ENCODE measurements around the gene CD28.
"Not testable (repeated sequence)": the region's sequence is repeated elsewhere in the genome, so short reads cannot be mapped to it uniquely, and the experiment has no call there.

CD28 gene

GRCh38 chr2:203751685-203752271, 45.3 kb downstream of the CD28 start:
- no peak for DNase-seq

- DNase-seq, result no peak
Observed at GRCh38 chr2:203756161-203756560, 49.7 kb downstream of the CD28 start.

GRCh38 chr2:203758841-203759689, 52.6 kb downstream of the CD28 start:
- no peak for DNase-seq

- no peak for DNase-seq
Observed at GRCh38 chr2:203759690-203760365, 53.4 kb downstream of the CD28 start.

- no peak for DNase-seq
Observed at GRCh38 chr2:203761121-203761520, 54.7 kb downstream of the CD28 start.

- no peak for DNase-seq
Observed at GRCh38 chr2:203763241-203763937, 57.0 kb downstream of the CD28 start.

GRCh38 chr2:203763938-203764664, 57.7 kb downstream of the CD28 start:
- no peak for DNase-seq

GRCh38 chr2:203772456-203773165, 66.2 kb downstream of the CD28 start:
- no peak for DNase-seq

GRCh38 chr2:203774760-203775159, 68.3 kb downstream of the CD28 start:
- DNase-seq, result no peak

GRCh38 chr2:203775684-203776083, 69.2 kb downstream of the CD28 start:
- DNase-seq, result no peak

- no peak for DNase-seq
Observed at GRCh38 chr2:203777030-203777429, 70.6 kb downstream of the CD28 start.

GRCh38 chr2:203779477-203780073, 73.1 kb downstream of the CD28 start:
- DNase-seq, result not testable (repeated sequence)

- no peak for DNase-seq
Observed at GRCh38 chr2:203780231-203780630, 73.8 kb downstream of the CD28 start.

- no peak for DNase-seq
Observed at GRCh38 chr2:203781151-203781550, 74.7 kb downstream of the CD28 start.

GRCh38 chr2:203782262-203782976, 76.0 kb downstream of the CD28 start:
- no peak for DNase-seq

- DNase-seq, result no peak
Observed at GRCh38 chr2:203783496-203784203, 77.2 kb downstream of the CD28 start.

- DNase-seq, result not testable (repeated sequence)
Observed at GRCh38 chr2:203784710-203785270, 78.4 kb downstream of the CD28 start.

- not testable (repeated sequence) for DNase-seq
Observed at GRCh38 chr2:203785391-203786110, 79.1 kb downstream of the CD28 start.
